Occipital lobe (tissue), 2 donors: ENCODE measurements around the gene GDPD5. TPM values are rescaled to one million over a fixed set of nuclear protein-coding genes. Genes with fewer than 3 reads are reported as not detected.

Source experiments
- DNase-seq: peaks from one replicate; lab custom pipeline; 2025; lab: John Stamatoyannopoulos, UW
- total RNA-seq: library from RNA; depleted of rRNA; stranded (reverse); fragments of >200 nt; gene quantifications from one replicate; pipeline ENCODE4 v1.2.3, GENCODE V29; 2014

GDPD5 gene
- total RNA-seq, 1 donor from 2014 or later, result 9.8 TPM

DNA sequence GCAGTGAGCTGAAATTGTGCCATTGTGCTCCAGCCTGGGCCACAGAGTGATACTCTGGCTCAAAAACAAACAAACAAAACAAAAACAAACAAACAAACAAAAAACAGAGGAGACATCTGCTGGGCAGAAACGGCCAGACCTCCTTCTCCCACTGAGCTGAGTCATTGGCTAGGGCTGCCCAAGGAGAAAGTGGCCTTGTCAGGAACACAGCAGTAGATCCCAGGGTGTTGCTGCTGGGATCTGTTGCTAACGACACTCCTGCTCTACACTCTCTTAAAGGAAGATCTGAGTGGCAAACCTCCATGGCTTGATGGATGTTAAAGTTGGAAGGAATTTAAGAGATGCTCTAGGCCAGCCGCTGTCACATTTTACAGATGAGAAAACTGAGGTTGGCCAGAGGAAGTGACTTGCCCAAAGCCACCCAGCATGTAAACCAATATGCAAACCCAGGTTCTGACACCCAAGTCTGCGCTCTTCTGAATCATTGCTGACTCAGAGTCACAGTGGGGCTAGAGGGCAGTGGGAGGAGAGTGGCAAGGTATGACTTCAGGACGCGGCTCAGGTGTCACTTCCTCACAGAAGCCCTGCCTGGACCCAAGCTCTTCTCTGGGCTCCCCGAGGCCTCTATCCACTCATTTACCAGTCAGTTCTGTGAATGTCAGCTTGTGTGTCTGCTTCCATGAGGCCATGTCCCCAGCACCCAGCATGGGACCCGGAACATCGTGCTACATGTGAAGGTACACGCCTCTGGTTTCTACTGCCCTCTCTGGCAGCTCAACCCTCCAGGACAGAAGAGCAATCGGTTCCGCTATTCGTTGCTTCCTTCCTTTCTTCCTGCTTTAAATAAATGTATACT lies 11.3 kb upstream of the GDPD5 start:
- no peak for DNase-seq

DNA sequence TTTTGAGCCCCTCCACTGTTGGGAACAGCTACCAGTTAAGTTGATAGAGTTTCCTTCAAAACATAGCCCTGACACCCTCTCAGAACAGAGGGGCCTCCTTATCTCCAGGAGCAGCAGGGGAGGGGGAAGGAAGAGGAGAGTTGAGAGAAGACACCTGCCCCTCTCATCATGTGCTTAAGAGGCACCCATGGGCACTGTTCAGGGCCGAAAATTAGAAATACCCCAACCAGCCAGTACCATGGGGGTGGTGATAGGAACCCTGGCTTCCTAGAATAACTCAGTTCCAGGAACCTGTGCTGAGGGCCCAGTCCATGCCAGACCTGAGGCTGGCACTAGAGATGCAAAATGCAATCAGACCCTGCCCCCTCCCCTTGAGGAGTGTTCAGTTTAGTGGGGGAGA lies 9.3 kb upstream of the GDPD5 start:
- DNase-seq, result no peak

DNA sequence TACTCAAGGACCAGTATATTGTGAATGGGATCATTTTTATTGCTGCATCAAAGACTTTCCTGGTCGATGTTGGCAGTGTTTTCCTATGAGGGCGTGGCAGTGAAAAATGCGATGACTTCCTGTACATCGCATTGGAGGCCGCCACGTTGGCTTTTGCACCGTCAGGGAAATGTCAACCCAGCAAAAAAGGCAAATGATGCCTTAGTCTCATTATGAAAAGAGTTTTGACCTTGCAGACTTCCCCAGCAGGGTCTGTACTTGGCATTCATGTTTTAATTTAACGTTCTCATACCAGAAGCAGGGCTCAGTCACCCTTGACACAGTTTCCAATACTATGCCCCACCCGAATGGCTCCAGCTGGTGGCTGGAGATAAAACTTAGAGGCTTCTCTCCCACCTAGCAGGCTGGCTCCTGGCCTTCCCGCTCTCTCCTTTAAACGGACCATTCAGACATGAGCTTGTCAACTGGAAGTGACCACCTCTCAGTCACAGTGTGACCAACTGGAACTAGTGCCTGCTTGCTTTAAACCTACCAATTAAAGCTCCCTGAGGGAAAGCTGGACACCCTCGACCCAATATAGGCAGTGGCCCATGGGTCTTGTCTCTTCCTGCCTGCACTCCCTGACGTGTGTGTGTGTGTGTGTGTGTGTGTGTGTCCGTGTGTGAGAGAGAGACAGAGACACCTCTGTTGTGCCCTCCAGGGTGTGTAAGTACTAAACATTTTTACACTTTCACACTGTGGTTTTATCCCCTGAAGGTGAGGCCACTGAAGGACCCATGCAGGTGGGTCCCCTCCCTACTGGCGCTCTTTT lies 8.7 kb upstream of the GDPD5 start:
- no peak for DNase-seq

- DNase-seq, result no peak
Measured at GRCh38 chr11:75533896-75534258, 8.1 kb upstream of the GDPD5 start.

GRCh38 chr11:75532200-75533048 lies 6.7 kb upstream of the GDPD5 start:
- DNase-seq, result peak; percentile 14

DNA sequence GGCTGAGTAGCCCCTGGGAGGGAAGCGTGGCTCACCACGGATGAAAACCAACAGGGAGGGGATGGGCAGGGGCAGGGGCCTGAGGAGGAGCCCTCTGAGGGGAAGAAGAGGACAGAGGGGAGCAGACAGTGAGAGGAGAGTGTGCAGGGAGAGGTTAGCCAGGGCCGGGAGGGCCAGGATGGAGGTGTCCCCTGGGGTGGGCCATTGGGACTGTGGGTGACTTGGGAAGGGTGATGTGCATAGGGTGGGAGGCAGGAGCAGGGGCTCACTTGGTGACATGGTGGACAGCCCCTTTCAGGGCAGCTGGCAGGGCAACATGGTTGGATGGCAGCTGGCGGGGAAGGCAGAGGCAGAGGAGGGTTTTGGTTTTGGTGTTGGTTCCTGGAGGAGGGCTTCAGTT lies 5.6 kb upstream of the GDPD5 start:
- no peak for DNase-seq

DNA sequence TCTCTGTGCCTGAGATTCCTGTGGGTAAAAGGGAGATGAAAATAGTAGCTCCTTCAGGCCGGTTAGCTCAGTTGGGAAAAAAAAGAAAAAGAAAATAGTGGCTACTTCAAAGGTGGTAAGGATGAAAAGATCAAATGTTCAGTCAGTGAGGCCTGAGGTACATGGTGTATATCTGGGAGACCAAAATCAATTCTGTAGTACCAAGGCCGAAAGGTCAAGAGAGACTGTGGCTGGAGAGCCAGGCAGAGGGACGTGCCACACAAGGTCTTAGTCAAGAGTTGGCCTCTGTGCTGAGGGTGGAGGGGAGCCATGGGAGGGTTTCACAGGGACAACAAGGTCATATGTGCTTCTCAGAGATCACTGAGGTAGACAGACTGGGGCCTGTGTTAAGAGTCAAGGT lies 4.8 kb upstream of the GDPD5 start:
- no peak for DNase-seq

- no peak for DNase-seq
Measured at GRCh38 chr11:75527938-75528735, 2.4 kb upstream of the GDPD5 start.

- no peak for DNase-seq
Measured at GRCh38 chr11:75527130-75527529, 1.4 kb upstream of the GDPD5 start.

- no peak for DNase-seq
Measured at GRCh38 chr11:75526192-75526541, 426 bp upstream of the GDPD5 start.

DNA sequence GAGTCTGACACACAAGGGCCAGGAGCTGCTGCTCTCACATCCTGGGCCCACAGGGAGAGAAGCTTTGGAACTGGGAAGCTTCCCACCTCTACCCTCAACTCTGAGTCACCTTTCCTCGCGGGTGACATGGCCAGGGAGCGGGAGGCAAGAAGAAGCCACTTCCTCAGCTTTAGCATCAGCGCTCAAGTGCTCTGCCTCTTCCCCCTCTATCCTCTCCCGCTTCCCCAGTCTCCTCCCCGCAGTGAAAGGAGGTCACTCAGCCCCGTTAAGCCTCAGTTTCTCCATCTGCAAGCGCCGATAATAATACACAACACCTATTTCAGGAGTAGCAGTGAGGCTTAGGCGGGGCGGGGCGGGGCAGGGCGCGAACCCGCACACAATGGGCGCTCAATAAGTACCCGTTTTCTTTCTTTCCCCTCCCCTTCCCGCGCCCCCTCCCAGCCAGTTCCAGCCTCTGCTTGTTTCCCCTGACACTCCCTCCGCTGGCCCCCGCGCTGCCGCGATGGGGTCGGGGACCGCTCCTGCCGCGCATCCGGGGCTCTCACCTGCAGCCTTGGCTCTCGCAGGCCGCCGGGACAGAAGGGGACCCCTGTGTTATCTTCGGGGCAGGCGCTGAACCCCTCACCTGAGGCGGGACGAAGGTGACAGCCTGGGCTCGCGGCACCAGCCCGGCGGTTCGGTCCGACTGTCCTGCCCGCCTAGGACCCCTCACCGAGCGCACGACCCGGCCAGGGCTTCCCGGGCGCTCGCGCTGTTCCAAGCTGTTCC lies 892 bp downstream of the GDPD5 start:
- DNase-seq, result no peak

- no peak for DNase-seq
Measured at GRCh38 chr11:75523811-75524664, 1.7 kb downstream of the GDPD5 start.

DNA sequence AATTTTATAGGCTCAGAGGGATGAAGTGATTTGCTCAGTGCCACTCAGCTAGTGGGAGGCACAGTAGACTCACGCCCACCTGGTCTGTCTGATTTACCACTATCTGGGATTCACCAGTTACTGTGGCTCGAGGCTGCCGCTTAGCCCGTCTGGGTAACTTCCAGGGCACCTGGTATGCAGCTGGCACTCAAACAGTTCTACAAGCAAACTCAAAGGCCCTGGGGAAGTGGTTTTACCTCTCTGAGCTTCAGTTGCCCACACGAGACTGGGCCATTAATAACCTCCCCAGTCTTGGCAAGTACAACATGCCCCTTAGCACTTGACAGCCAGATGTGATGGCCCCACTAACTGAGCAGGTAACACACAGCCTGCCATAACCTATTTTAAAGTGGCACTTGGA lies 2.6 kb downstream of the GDPD5 start:
- no peak for DNase-seq

- no peak for DNase-seq
Measured at GRCh38 chr11:75522286-75523044, 3.3 kb downstream of the GDPD5 start.

- DNase-seq, result no peak
Measured at GRCh38 chr11:75520688-75521087, 5.1 kb downstream of the GDPD5 start.

DNA sequence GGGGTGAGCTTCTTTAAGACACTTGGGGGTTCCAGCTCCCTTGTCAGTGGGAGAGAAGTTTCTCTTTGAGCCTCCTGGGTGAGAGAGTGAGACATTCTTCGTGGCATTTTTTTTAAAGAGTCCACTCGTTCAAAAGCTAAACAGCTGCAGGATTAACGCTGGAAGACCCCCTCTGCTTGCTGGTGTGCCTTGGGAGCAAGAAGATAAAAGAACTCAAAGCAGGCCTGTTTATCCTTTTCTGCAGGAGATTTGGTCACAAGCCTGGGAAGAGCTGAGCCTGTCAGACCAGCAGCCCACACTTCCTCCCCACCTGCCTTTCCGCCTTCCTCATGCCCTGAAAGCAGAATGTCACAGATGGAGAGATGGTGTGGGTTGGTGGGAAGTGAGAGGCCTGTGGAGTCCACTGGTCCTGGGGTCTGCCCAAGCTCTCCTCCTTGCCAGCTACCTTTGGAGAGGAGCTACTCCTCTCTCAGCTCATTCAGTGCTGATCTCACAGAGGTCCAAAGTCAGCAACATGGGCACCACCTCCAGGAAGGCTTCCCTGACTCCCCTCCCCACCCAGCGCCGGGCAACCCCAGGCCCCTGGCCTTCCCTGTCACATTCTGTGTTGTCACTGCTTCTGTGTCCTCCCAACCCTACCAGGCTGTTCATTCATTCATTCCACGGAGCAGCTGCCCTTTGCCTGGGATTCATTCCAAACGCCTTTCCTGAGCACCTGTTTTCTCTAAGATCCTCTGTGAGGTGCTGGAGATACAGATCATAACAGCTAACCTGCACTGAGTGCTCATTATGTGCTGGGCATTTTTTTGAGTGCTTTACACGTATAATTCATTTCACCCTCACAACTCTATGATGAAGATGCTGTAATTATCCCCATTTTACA lies 6.7 kb downstream of the GDPD5 start:
- DNase-seq, result no peak

GRCh38 chr11:75518204-75518549 lies 7.6 kb downstream of the GDPD5 start:
- DNase-seq, result no peak

DNA sequence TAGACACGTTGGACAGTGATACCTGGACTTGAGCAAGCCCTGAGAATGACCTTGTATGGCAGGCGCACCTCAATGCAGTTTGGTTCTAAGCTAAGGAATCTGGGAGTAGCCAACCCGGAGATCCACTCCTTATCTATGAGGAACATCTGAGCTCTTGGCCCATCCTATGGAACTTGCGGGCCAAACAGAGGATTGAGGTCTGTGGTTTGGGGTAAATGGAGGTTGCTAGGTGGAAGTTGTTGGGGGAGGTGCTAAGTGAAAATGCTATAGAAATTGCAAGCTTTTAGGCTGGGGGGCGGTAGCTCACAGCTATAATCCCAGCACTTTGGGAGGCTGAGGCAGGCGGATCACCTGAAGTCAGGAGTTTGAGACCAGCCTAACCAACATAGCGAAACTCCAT lies 8.9 kb downstream of the GDPD5 start:
- no peak for DNase-seq
